HepG2 (cell line): Measurements from ENCODE around the gene TBX19. TPM values are rescaled to one million over a fixed set of nuclear protein-coding genes. Genes with fewer than 3 reads are reported as not detected.

Experiments used
- ATAC-seq: fragments of 200-7000 bp; cut with Tn5 transposase; 3 replicates; pipeline ENCODE4 v1.9.1; 2020; ENCODE audit warnings: mild to moderate bottlenecking, moderate library complexity
- BruUV-seq: library from RNA; stranded (reverse); fragments of 400-500 nt; replicated peaks from 2 replicates; lab custom pipeline; 2021; lab: Mats Ljungman, UMichigan
- CTCF ChIA-PET: fragments of 300-600 bp; formaldehyde crosslinking; extraction: SDS; loops from one replicate; lab custom pipeline; 2021; ENCODE audit warnings: low total read pairs, inconsistent platforms, low intra/inter-chr PET ratio; lab: Yijun Ruan, JAX
- POLR2A ChIA-PET: fragments of 350-600 bp; sonication (Branson Sonifier 250); formaldehyde crosslinking; loops from one replicate; lab custom pipeline; 2020; ENCODE audit warnings: antibody characterized with exemption, inconsistent platforms; lab: Yijun Ruan, JAX
- DNase-seq: peaks from one replicate; pipeline ENCODE4 v3.0.0-alpha.2; 2015; ENCODE audit warnings: low spot score
- FAIRE-seq: peaks from 3 replicates; lab custom pipeline; 2011; peaks lifted over from hg19 to GRCh38; lab: Jason Lieb, UNC
- H2AFZ ChIP-seq: one replicate; pipeline ENCODE4 v1.6.1; 2011; ENCODE audit warnings: low read length, inconsistent platforms
- H3K27ac ChIP-seq: fragments of 300-600 bp; 3 replicates; pipeline ENCODE4 v1.8.0; 2011; ENCODE audit warnings: mixed run types, mild to moderate bottlenecking, mixed read lengths, low read length, inconsistent platforms; ENCODE audit not compliant: insufficient read depth; ENCODE audit errors: extremely low read length
- H3K27me3 ChIP-seq, 2 experiments: fragments of 200-600 bp in 1 of 2; 2 replicates in 1 of 2; 3 replicates in 1 of 2; pipeline versions ENCODE4 v1.6.0 to v1.8.0; 2011; ENCODE audit warnings: low read length in 2 of 2, mild to moderate bottlenecking in 2 of 2, moderate library complexity in 2 of 2, inconsistent platforms in 1 of 2; ENCODE audit not compliant: insufficient read depth in 2 of 2, control insufficient read depth in 1 of 2
- H3K36me3 ChIP-seq, 2 experiments: fragments of 200-600 bp in 1 of 2; replicated peaks in 1 of 2; 2 replicates in 1 of 2; 3 replicates in 1 of 2; pipeline versions ENCODE4 v1.5.1 to v1.8.0; 2011; ENCODE audit warnings: low read length in 2 of 2, inconsistent platforms in 1 of 2; ENCODE audit not compliant: insufficient read depth in 2 of 2, control insufficient read depth in 1 of 2
- H3K4me1 ChIP-seq: 2 replicates; pipeline ENCODE4 v1.5.1; 2012; ENCODE audit warnings: low read length, inconsistent platforms; ENCODE audit not compliant: insufficient read depth
- H3K4me2 ChIP-seq: 2 replicates; pipeline ENCODE4 v1.6.0; 2011; ENCODE audit warnings: low read depth, low read length, inconsistent platforms
- H3K4me3 ChIP-seq, 3 experiments: fragments of 200-600 bp in 1 of 3; sonication (generic), shearing (Covaris generic) in 1 of 3; replicated peaks in 1 of 3; 2 replicates each; pipeline ENCODE4 v1.5.1; 2011 to 2016; ENCODE audit warnings: low read length in 3 of 3, inconsistent platforms in 2 of 3, low read depth in 2 of 3, mild to moderate bottlenecking in 2 of 3, control low read depth in 1 of 3, mixed read lengths in 1 of 3; ENCODE audit not compliant: insufficient read depth in 1 of 3
- H3K79me2 ChIP-seq: one replicate; pipeline ENCODE4 v1.6.1; 2011; ENCODE audit warnings: low read length, inconsistent platforms; ENCODE audit not compliant: insufficient read depth
- H3K9ac ChIP-seq: 2 replicates; pipeline ENCODE4 v1.6.0; 2011; ENCODE audit warnings: mild to moderate bottlenecking, low read depth, low read length, inconsistent platforms; ENCODE audit not compliant: insufficient read depth
- H3K9me3 ChIP-seq: 2 replicates; pipeline ENCODE4 v1.5.1; 2012; ENCODE audit warnings: mild to moderate bottlenecking, low read length
- H4K20me1 ChIP-seq: 2 replicates; pipeline ENCODE4 v1.6.0; 2011; ENCODE audit warnings: inconsistent platforms, mild to moderate bottlenecking, low read length, moderate library complexity; ENCODE audit not compliant: insufficient read depth
- EEA1 ChIP-seq: sonication (generic); formaldehyde crosslinking; IDR thresholded peaks from 2 replicates; pipeline ENCODE4 v1.5.1; 2020; ENCODE audit warnings: mild to moderate bottlenecking, missing genetic modification reagents, borderline replicate concordance
- LCORL ChIP-seq, 2 experiments: fragments of 450-650 bp in 1 of 2; sonication (generic) in 1 of 2; formaldehyde crosslinking in 1 of 2; IDR thresholded peaks; 2 replicates each; pipeline versions ENCODE4 v1.5.0 to v1.6.1; 2017 to 2020; ENCODE audit warnings: antibody characterized with exemption in 1 of 2, missing genetic modification reagents in 1 of 2
- MATR3 ChIP-seq: sonication (generic); formaldehyde crosslinking; IDR thresholded peaks from 2 replicates; pipeline ENCODE4 v1.4.0; 2020; ENCODE audit warnings: missing genetic modification reagents
- NR3C1 ChIP-seq: sonication (generic); formaldehyde crosslinking; IDR thresholded peaks from 2 replicates; pipeline ENCODE4 v1.4.0; 2020; ENCODE audit warnings: missing genetic modification reagents
- ZNF468 ChIP-seq: sonication (generic); formaldehyde crosslinking; IDR thresholded peaks from 2 replicates; pipeline ENCODE4 v1.8.0; 2022; ENCODE audit warnings: mild to moderate bottlenecking, moderate library complexity, missing genetic modification reagents
- ZNF607 ChIP-seq: sonication (generic); formaldehyde crosslinking; IDR thresholded peaks from 2 replicates; pipeline ENCODE4 v1.5.1; 2020; ENCODE audit warnings: missing genetic modification reagents, mild to moderate bottlenecking, borderline replicate concordance
- ZNF660 ChIP-seq: sonication (generic); formaldehyde crosslinking; IDR thresholded peaks from 2 replicates; pipeline ENCODE4 v1.5.1; 2020; ENCODE audit warnings: mild to moderate bottlenecking, low read depth, missing genetic modification reagents, borderline replicate concordance
- WGBS: methylation state at CpG from one replicate; pipeline ENCODE4 v1.1.6; 2017; ENCODE audit warnings: low lambda C conversion rate; 5-methylcytosine and 5-hydroxymethylcytosine counted together
- in situ Hi-C: cut with HindIII; loops from 2 replicates; pipeline ENCODE4 v1.10.0; 2017; ENCODE audit warnings: low pct_unique_long_range_greater_than_20kb; ENCODE audit not compliant: extremely low pct_ligation_motif_present
- intact Hi-C: fragments of 100-400 bp; cut with micrococcal nuclease; formaldehyde crosslinking; loops from one replicate; pipeline ENCODE4 v1.10.0; 2022; ENCODE audit not compliant: unreplicated experiment
- polyA plus RNA-seq, 8 experiments: library from polyadenylated mRNA; depleted of rRNA in 3 of 8; stranded (reverse) in 7 of 8; unstranded in 1 of 8; fragments of >200 nt; fragmentation: Illumina TruSeq in 4 of 8; extraction: Trizol in 4 of 8; gene quantifications; 2 replicates each; pipeline versions ENCODE4 v1.2.1 to v1.2.3, GENCODE V29; 2011 to 2016; ENCODE audit warnings: low read depth in 4 of 8, missing spikeins in 1 of 8, mixed read lengths in 1 of 8; ENCODE audit not compliant: insufficient read depth in 1 of 8
- total RNA-seq, 5 experiments: library from RNA; depleted of rRNA; stranded (reverse); fragments of >200 nt; fragmentation: Illumina TruSeq; extraction: Trizol; gene quantifications; 2 replicates each; pipeline ENCODE4 v1.2.3, GENCODE V29; 2016; ENCODE audit warnings: low read depth in 1 of 5
- TF ChIP-seq, protein P1 (sequence below): sonication (generic); formaldehyde crosslinking; IDR thresholded peaks from 2 replicates; pipeline ENCODE4 v1.4.0; 2020; ENCODE audit warnings: missing genetic modification reagents
- TF ChIP-seq, protein P2 (sequence below): sonication (generic); formaldehyde crosslinking; IDR thresholded peaks from 2 replicates; pipeline ENCODE4 v1.4.0; 2020; ENCODE audit warnings: missing genetic modification reagents, mild to moderate bottlenecking, borderline replicate concordance
- TF ChIP-seq, protein P3 (sequence below): sonication (generic); formaldehyde crosslinking; conservative IDR thresholded peaks from 2 replicates; pipeline ENCODE4 v1.4.0; 2020; ENCODE audit warnings: mild to moderate bottlenecking, missing genetic modification reagents, moderate library complexity

The TBX19 gene
- total and polyA plus RNA-seq, 2 of the 13 experiments (the other 11 are each of a cell fraction or from before 2014, with no cell fraction given): 0.31 to 1.4 TPM

DNA sequence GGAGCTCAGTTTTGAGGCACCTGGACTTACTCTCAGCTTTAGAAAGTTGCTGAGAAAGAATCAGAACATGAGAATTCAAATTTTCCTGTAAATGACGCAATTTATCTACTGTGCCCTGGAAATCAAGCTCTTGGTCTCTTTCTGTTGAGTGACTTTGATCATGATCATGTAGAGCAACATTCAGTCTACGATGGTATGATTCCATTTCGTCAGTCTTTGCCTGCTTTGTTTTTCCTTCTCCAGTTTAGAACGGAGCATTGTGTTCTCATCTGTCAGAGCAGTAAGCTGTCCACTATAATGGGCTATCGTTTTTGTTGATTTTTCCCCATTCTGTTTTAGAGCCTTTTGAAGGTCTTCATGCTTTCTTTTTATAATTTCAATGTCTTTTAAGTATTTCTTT, 34.2 kb upstream of the TBX19 start:
- TF ChIP-seq ZNF660 (no peak), ZNF468 (CRISPR knock-in tag) (no peak), NR3C1 (CRISPR knock-in tag) (no peak), MATR3 (CRISPR knock-in tag) (no peak)
- TF ChIP-seq, protein P1, sequence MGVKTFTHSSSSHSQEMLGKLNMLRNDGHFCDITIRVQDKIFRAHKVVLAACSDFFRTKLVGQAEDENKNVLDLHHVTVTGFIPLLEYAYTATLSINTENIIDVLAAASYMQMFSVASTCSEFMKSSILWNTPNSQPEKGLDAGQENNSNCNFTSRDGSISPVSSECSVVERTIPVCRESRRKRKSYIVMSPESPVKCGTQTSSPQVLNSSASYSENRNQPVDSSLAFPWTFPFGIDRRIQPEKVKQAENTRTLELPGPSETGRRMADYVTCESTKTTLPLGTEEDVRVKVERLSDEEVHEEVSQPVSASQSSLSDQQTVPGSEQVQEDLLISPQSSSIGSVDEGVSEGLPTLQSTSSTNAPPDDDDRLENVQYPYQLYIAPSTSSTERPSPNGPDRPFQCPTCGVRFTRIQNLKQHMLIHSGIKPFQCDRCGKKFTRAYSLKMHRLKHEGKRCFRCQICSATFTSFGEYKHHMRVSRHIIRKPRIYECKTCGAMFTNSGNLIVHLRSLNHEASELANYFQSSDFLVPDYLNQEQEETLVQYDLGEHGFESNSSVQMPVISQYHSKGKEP (CRISPR knock-in tag): no peak
- no peak overlapping the region for H2AFZ ChIP-seq
- CTCF ChIA-PET: no interaction called here
- H3K36me3 ChIP-seq: peaks cover 16 to 37% of the 10 kb centered on the region in 2 experiments
- H3K79me2 ChIP-seq: no peaks in the 10 kb centered on the region
- 97% methylated on average over 5 of the region's 5 CpGs for WGBS
- H3K9me3 ChIP-seq: no peaks in the 10 kb centered on the region
- peaks cover 12% of the 10 kb centered on the region; the same call in 1 of the 2 replicates for H3K4me1 ChIP-seq
- ATAC-seq (no peak), FAIRE-seq (no peak), DNase-seq (no peak)
- POLR2A ChIA-PET: no interaction called here
- intact Hi-C loops: no loop called here
- in situ Hi-C loops: no loop called here
- H3K9ac ChIP-seq: no peak overlapping the region
- H3K27me3 ChIP-seq: no peaks in the 10 kb centered on the region
- no peak overlapping the region for H3K4me2 ChIP-seq
- H3K27ac ChIP-seq: no peak overlapping the region
- no peaks in the 10 kb centered on the region for H4K20me1 ChIP-seq
- no TSS peak for BruUV-seq
- no peak overlapping the region for H3K4me3 ChIP-seq

DNA sequence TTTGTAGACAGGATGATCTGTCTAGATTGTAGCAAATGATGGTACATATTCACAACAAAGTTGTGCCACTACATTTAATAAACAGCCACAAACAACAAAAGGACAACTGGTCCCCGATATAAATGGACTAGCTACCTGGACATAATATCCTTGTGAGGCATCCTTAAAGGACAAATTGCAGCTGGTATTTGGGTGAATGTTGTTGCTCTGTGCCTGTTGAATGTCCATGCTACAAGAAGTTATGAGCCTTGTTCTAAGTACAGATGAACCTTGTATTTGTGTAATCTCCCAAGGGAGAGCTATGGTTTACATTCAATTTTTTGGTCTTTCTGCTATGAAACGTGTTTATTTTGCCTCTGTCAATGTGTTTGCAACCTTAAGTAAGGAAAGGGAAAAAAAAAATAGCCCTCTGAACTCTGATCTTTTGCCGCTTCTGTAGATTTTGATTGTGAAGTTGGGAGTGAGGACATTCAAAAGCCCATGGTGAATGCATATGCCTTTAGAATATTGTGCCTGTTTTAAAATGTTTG, 28.4 kb upstream of the TBX19 start:
- H3K79me2 ChIP-seq: no peaks in the 10 kb centered on the region
- no peaks in the 10 kb centered on the region for H3K27me3 ChIP-seq
- intact Hi-C loops: no loop called here
- H4K20me1 ChIP-seq: no peaks in the 10 kb centered on the region
- in situ Hi-C loops: no loop called here
- TSS peak; percentile 24 for BruUV-seq
- peaks cover 22% of the 10 kb centered on the region for H3K9me3 ChIP-seq
- WGBS: 43% methylated on average over 3 of the region's 3 CpGs
- H3K36me3 ChIP-seq: peaks cover 3 to 4% of the 10 kb centered on the region in 2 experiments; a peak in 3 of 5 replicates
- peaks cover 14% of the 10 kb centered on the region for H3K4me1 ChIP-seq
- peak; percentile 33; the same call in 2 of the 3 replicates for ATAC-seq
- no peak overlapping the region for H3K4me3 ChIP-seq
- POLR2A ChIA-PET: no interaction called here
- DNase-seq: no peak
- peak overlapping the region; percentile 38 for H3K27ac ChIP-seq
- no peak for FAIRE-seq
- CTCF ChIA-PET: no interaction called here
- H3K4me2 ChIP-seq: peak overlapping the region; percentile 6; the same call in 1 of the 2 replicates
- no peak overlapping the region for H2AFZ ChIP-seq
- H3K9ac ChIP-seq: no peak overlapping the region
- TF ChIP-seq, protein P2, sequence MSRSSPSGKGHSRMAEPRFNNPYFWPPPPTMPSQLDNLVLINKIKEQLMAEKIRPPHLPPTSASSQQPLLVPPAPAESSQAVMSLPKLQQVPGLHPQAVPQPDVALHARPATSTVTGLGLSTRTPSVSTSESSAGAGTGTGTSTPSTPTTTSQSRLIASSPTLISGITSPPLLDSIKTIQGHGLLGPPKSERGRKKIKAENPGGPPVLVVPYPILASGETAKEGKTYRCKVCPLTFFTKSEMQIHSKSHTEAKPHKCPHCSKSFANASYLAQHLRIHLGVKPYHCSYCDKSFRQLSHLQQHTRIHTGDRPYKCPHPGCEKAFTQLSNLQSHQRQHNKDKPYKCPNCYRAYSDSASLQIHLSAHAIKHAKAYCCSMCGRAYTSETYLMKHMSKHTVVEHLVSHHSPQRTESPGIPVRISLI (CRISPR knock-in tag): peak; percentile 67; the same call in 1 of the 2 replicates
- TF ChIP-seq LCORL (IDR thresholded peaks at IDR 0.05): no peak
- TF ChIP-seq LCORL (CRISPR knock-in tag; IDR thresholded peaks at IDR 0.05): peak; percentile 40; the same call in 1 of the 2 replicates
- TF ChIP-seq ZNF607 (CRISPR knock-in tag): no peak
- TF ChIP-seq, protein P3, sequence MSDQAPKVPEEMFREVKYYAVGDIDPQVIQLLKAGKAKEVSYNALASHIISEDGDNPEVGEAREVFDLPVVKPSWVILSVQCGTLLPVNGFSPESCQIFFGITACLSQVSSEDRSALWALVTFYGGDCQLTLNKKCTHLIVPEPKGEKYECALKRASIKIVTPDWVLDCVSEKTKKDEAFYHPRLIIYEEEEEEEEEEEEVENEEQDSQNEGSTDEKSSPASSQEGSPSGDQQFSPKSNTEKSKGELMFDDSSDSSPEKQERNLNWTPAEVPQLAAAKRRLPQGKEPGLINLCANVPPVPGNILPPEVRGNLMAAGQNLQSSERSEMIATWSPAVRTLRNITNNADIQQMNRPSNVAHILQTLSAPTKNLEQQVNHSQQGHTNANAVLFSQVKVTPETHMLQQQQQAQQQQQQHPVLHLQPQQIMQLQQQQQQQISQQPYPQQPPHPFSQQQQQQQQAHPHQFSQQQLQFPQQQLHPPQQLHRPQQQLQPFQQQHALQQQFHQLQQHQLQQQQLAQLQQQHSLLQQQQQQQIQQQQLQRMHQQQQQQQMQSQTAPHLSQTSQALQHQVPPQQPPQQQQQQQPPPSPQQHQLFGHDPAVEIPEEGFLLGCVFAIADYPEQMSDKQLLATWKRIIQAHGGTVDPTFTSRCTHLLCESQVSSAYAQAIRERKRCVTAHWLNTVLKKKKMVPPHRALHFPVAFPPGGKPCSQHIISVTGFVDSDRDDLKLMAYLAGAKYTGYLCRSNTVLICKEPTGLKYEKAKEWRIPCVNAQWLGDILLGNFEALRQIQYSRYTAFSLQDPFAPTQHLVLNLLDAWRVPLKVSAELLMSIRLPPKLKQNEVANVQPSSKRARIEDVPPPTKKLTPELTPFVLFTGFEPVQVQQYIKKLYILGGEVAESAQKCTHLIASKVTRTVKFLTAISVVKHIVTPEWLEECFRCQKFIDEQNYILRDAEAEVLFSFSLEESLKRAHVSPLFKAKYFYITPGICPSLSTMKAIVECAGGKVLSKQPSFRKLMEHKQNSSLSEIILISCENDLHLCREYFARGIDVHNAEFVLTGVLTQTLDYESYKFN (CRISPR knock-in tag): peak; percentile 44
- TF ChIP-seq EEA1 (CRISPR knock-in tag): no peak
